OCI-M2 (cell line): Measurements from ENCODE around the gene IL1R1.
"Not testable (repeated sequence)": the region's sequence is repeated elsewhere in the genome, so short reads cannot be mapped to it uniquely, and the experiment has no call there.

Experiments
- DNase-seq: peaks from one replicate; lab custom pipeline; 2025; ENCODE audit not compliant: unreplicated experiment; lab: John Stamatoyannopoulos, UW

Gene IL1R1

GRCh38 chr2:102141970-102142828 is at the start of gene IL1R1:
TSS of gene IL1R1 (plus strand) at chr2:102142746. CDS start at chr2:102157725, 14,979 bp downstream.
- no peak for DNase-seq

DNA sequence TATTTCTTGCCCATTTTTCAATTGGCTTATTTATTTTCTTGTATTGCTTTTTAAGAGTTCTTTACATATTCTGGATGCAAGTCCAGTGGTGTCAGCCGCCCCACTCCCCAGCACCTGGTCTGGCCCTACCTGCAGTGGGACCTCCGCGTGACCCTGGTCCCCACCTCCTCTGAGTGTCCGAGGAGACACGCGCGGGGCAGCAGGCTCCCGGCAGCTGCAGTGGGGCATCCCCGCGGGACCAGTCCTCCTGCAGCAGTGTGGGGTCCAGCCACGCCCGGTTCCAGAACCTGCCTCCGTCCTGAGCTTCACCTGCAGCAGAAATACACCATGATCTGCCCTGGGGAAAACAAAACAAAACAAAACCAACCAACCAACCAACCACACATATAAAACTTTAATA is 48.9 kb upstream of the IL1R1 start:
- DNase-seq = no peak

- DNase-seq = no peak
Measured at GRCh38 chr2:102094917-102095316, 47.6 kb upstream of the IL1R1 start.

GRCh38 chr2:102096103-102096502 is 46.4 kb upstream of the IL1R1 start:
- no peak for DNase-seq

DNA sequence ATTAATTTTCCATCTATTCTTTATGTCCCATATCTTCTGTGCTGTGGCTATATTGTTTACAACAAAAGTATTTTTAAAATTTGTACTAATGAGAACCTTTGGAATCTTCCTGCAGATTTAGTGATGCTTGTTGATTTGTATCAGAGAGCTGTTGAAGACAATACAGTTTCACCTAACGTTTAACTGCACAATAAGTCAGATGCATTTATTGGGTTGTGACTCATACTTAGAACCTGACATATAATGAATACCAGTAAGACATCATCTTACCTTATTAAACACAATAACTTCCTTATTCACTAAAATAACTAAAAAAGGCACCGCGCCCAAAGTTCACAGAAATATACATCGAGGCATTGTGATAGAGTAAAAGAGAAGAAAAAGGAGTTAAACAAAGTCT is 43.8 kb upstream of the IL1R1 start:
- DNase-seq = no peak

- no peak for DNase-seq
Measured at GRCh38 chr2:102099536-102100298, 42.8 kb upstream of the IL1R1 start.

DNA sequence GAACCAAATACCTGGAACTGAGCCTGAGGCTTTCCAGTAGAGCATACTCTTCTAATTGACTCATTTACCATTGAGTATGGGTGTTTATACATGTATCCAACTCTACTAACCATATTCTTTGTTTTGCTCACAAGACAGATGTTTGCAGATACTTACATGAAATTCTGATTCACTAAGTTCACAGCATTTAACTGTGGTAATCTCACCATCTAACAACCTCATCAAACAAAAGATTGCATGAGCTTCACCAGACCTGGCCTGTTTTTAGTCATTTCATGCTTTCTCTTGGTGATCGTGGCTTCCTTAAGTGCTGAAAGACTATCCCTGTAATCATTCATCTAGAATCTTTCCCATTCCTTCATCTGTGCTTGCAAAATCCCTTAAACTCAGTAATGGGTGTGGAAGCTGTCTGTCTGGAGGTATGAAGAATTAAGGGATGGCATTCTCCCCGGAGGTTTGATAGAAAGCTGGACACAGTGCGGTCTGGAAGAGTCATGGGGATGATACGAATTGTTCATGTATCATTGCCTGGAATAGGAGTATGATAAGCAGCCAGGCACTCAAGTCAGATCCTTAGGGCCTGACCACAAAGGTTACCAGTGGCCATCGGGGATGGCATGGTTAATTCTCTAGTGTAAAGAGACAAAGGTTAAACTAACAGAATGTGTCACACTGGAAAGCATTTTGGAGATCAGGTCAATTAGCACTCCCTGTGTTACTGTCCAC is 42.0 kb upstream of the IL1R1 start:
- DNase-seq = no peak

DNA sequence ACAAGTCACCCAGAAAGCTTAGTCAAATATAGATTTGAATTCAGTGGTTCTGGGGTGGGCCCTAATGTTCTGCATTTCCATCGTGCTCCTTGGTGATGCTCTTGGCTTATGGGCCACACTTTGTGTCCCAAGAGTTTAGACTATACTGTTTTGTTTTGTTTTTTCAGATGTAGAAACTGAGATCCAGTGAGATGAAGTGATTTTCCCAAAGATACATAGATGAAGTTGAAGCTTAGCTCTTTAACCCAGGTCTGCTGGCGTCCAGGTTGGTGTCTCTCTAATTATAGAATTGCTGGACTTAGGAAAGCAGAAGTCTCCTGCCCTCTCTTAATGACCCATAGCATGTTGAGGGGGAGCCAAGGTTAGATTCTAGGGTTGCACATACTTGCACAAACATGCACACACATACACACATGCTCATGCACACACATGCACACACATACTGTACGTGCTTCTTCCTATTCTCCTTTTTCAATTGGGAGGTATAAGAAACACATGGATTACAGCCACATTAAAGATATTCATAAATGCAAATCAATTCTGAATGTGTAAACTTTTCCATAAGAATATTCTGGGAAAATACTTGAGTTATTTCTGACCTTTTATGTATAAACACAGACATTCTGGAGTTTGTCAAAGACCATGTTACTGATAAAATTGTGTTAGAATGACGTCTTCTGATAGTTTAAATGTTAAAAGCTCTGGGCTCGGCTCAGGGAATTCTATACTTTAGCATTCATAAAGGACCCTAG is 41.3 kb upstream of the IL1R1 start:
- no peak for DNase-seq

DNA sequence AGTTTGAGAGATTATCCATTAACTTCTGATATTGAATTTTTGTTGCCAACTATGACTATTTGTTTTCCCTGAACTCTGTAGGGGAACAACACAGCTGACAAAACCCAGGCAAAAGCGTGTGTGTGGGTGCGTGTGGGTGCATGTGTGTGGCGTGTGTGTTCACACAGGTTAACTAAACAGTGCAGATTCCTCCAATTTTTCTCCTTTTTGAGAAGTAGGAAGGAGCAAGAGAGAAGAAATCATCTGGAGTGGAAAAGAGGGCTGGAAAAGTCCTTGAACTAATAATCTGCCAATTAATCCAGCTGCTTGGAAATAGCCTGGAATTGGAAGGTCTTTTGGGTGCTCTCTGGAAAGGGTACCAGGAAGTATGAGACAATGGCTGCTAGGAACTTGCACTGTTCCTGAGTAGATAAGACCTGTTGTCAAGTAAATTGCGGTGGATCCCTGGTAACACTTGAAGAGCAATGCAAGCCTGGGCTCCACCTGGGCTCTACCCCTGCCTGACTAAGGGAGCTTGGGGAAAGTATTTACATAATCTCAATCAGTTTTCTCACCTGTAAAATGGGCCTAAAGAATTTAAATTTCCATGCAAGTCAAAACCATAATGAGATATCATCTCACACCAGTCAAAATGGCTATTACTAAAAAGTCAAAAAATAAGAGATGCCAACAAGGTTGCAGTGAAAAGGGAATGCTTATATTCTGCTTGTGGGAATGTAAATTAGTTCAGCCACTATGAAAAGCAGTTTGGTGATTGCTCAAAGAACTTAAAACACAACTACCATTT is 40.5 kb upstream of the IL1R1 start:
- DNase-seq = no peak

DNA sequence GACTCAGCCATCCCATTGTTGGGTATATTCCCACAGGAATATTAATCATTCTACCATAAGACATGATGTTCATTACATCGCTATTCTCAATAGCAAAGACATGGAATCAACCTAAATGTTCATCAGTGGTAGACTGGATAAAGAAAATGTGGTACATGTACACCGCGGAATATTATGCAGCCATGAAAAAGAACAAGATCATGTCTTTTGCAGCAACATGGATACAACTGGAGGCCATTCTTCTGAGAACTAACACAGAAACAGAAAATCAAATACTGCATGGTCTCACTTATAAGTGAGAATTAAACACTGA is 40.0 kb upstream of the IL1R1 start:
- not testable (repeated sequence) for DNase-seq

GRCh38 chr2:102103284-102103683 is 39.3 kb upstream of the IL1R1 start:
- DNase-seq = no peak

DNA sequence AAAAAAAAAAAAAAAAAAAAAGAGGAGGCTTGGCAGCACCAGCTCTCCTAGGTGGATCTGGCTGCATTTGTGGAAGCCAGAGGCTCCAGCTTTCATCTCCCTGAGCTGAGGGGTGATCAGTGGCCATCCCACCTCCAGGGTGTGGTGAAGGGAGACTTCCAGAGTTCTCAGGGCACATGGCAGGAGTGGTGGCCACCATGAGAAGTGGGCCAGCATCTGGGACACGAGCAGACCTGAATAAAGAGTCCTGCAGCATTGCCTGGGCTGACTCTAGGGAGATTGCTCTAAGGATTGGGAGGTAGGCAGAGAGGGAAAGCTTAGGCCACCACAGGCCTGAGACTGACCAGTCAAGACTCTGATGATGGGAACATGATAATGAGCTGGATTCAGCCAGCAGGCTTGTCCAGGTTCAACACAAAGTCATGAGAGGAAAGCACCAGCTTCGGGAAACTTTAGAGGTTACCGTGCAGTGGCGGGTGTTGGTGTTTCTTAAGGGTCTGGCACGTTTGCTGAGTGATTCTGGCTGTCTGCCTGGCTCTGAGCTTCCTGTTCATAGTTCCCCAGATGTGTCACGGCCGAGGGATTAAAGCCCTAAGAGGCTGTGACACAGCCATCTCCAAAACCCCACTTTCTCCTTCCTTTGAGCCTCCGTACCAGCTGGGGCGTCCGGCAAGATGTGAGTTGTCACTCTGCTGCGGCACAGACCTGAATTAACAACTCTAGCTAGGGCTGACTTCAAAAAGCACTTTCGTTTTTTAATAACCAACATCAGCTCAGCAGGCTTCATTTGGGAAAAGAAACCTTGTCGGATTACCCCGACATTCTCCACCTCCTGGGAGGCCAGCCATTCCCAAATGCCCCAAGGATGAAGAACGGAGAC is 38.3 kb upstream of the IL1R1 start:
- no peak for DNase-seq

- DNase-seq = no peak
Measured at GRCh38 chr2:102106133-102106556, 36.4 kb upstream of the IL1R1 start.

DNA sequence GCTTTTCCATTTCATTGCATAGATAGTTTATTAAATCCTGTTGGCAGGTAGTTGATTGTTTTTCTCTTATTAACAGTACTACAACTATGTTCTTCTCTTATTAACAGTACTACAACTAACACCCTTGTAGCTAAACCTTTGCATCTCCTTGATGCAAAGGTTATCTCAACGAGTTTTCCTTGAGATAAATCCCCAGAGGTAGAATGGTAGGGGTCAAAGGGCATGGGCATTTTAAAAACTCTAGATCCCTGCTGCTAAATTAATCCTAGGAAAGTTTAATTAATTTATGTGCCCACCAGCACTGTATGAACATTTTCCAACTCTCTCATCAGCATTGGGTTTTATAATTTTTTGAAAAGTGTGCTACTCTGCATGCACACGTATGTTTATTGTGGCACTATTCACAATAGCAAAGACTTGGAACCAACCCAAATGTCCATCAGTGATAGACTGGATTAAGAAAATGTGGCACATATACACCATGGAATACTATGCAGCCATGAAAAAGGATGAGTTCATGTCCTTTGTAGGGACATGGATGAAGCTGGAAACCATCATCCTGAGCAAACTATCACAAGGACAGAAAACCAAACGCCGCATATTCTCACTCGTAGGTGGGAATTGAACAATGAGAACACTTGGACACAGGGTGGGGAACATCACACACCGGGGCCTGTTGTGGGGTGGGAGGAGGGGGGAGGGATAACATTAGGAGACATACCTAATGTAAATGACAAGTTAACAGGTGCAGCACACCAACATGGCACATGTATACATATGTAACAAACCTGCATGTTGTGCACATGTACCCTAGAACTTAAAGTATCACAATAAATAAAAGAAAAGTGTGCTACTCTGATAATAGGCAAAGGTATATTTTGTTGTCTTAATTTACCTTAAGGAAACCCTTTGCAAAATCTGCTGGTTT is 35.5 kb upstream of the IL1R1 start:
- not testable (repeated sequence) for DNase-seq

DNA sequence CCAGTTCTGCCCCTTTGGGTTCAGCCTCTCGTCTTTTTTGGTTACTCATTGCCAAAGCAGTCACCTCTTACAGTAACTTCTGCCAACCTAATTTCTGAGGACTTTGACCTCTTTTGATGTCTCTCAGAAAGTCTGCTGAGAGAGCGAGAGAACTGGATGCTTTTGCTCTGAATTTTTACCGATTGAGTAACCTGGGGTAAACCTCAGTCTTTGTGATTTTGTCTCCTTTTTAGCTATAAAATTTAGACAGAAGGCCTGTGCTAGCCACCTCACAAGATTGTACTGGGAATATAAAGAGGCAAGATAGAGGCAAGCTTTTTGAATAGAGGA is 34.8 kb upstream of the IL1R1 start:
- DNase-seq = no peak

- DNase-seq = no peak
Measured at GRCh38 chr2:102109016-102109415, 33.5 kb upstream of the IL1R1 start.

GRCh38 chr2:102110171-102110570 is 32.4 kb upstream of the IL1R1 start:
- no peak for DNase-seq

GRCh38 chr2:102110596-102111334 is 31.8 kb upstream of the IL1R1 start:
- DNase-seq = no peak
